ENCODE measurements around the gene KLHL40.

Gene KLHL40

DNA sequence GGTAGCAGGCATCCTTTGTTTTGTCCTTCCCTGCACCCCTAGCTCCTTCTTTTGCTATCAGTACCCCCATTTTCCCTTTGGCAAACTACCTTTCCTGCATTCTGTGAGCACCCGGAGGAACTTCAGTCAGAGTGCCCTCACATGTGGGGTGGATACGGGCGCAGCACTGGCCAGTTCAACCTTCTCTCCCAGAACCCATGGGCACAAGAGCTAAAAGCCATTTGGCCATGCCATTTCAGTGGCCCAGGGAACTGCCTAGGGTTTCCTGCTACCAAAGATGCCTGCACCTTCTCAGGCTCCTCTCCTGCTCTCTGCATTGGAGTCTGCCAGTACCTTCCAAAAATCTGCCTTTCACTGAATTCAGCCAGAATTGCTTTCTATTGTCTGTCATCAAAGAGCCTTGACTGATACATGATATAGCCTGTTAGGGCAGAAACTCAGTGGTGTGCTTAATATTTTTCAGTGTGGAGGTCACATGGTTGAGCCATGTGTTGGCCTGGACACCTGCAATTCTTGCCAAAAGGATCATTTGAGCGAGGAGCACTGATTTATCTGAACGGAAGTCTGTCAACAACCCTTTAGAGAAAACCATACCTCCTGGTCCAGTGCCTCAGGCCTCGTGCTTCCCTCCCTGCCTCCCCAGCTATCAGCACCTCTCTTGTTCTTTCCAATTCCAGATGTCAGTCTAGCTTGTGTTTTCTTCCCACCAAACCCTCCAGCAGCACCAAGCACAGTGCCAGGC is 44.2 kb downstream of the KLHL40 start:
- DNase-seq (ENCODE audit: low read depth, low spot score): no peak

GRCh38 chr3:42730294-42730693 is 45.0 kb downstream of the KLHL40 start:
- TF ChIP-seq CTCF (IDR thresholded peaks at IDR 0.05; ENCODE audit: insufficient read depth, low read length, missing control alignments): no peak
- CTCF ChIA-PET: no interaction called here
- no peak for DNase-seq (ENCODE audit: low read depth, low spot score)
- no peak overlapping the region for H3K4me3 ChIP-seq (ENCODE audit: low read depth, low read length)
- POLR2A ChIA-PET: no interaction called here

More for the DNA sequence above, 44.2 kb downstream of the KLHL40 start:
- CTCF ChIA-PET: interaction anchor here (0.7 to 1.3 kb wide), 2 partner anchors 13 to 16 kb away, joined by 3 to 4 read pairs; no protein-coding TSS in a partner anchor
- no peak for TF ChIP-seq CTCF (IDR thresholded peaks at IDR 0.05; ENCODE audit: insufficient read depth, low read length, missing control alignments)
- no peak overlapping the region for H3K4me3 ChIP-seq (ENCODE audit: low read depth, low read length)
- POLR2A ChIA-PET: no interaction called here

DNA sequence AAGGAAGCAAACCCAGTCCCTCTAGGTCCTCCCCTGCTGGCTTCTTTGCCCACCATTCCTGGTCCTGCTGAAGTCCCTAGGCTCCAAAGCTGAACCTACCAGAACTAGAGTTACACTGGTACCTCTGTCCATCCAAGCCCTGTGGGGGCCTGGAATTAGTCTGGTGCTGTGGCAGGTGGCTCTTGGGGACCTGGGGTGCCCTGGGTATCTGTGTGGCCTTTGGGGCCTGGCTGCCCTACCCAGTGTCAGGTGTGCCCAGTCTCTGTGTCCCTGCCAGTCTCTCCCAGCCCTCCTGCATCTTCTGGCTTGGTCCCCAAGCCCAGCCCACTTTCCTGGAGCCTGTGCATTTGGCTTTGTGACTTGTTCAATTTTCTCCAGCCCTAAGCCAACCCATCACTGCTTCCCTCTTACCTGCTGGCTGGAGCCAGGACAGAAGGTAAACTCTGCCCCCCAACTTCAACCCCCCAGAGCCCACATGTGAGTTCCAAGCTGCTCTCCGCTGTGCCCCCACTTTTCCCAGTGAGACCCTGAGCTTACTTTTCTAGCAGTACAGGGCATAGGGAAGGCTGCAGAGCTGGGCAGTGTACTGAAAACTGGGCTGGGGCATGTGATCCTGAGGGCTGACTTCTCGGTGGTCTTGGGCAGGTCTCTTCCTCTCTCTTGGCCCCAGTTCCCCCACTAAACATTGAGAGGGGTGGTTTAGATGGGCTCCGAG is 45.5 kb downstream of the KLHL40 start:
- no peak overlapping the region for H3K4me3 ChIP-seq (ENCODE audit: low read depth, low read length)
- ChIA-PET CTCF (no interaction called here), POLR2A (no interaction called here)
- DNase-seq (ENCODE audit: low read depth, low spot score): no peak
- TF ChIP-seq CTCF (IDR thresholded peaks at IDR 0.05; ENCODE audit: insufficient read depth, low read length, missing control alignments): no peak

- POLR2A ChIA-PET: no interaction called here
- TF ChIP-seq CTCF (IDR thresholded peaks at IDR 0.05; ENCODE audit: insufficient read depth, low read length, missing control alignments): no peak
- no peak for DNase-seq (ENCODE audit: low read depth, low spot score)
- CTCF ChIA-PET: no interaction called here
- no peak overlapping the region for H3K4me3 ChIP-seq (ENCODE audit: low read depth, low read length)
Observed at GRCh38 chr3:42731476-42732195, 46.3 kb downstream of the KLHL40 start.

DNA sequence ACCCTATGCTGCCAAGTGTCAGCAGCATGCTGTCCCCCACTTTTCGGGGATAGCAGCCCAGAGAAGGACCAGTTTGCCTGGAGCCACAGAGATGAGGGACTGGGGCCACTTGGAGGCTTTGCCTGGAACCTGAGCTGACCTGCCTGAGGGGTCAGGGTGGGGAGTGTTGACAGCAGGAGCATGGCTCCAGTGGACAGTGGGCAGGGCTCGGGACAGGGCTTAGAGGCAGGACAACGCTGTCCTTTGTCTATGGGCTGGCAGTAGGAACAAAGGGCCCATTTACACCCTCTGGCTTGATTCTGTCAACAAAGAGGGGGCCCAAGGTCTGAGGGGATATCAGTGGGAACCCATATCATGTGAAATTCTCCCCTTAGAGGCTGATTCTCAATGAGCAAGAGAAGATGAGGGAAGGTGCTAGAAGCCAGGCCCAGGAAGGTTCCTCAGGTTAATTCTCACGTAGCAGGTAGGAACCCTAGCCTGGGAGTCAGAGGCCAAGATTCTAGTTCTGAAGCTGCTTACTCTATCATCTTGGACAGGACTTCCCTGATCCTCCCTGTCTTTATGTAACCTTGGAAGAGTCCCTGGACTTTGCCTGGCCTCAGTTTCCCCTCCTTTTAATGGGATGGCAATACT is 47.0 kb downstream of the KLHL40 start:
- no peak for TF ChIP-seq CTCF (IDR thresholded peaks at IDR 0.05; ENCODE audit: insufficient read depth, low read length, missing control alignments)
- ChIA-PET POLR2A (no interaction called here), CTCF (interaction anchor here (1.0 kb wide), 1 partner anchor 9 kb away, joined by 3 read pairs; no protein-coding TSS in a partner anchor)
- no peak overlapping the region for H3K4me3 ChIP-seq (ENCODE audit: low read depth, low read length)
- DNase-seq (ENCODE audit: low read depth, low spot score): no peak
